H9 (cell line): ENCODE results near the gene OPA3. TPM values are rescaled to one million over a fixed set of nuclear protein-coding genes. Genes with fewer than 3 reads are reported as not detected.

ENCODE experiments used
- DNase-seq: peaks from one replicate; pipeline ENCODE4 v3.0.0-alpha.2; 2017
- H2AFZ ChIP-seq: one replicate; pipeline ENCODE4 v1.6.1; 2013; ENCODE audit warnings: mild to moderate bottlenecking, low read length, control low read depth, moderate library complexity
- H2AK5ac ChIP-seq: 2 replicates; pipeline ENCODE4 v1.6.1; 2013; ENCODE audit warnings: low read length, control low read depth, mixed read lengths; ENCODE audit not compliant: insufficient read length
- H2BK120ac ChIP-seq: one replicate; pipeline ENCODE4 v1.6.1; 2013; ENCODE audit warnings: low read depth, mild to moderate bottlenecking, low read length, control low read depth, inconsistent platforms; ENCODE audit not compliant: poor library complexity, severe bottlenecking
- H2BK12ac ChIP-seq: 2 replicates; pipeline ENCODE4 v1.6.1; 2013; ENCODE audit warnings: low read length, control low read depth, mixed read lengths, low read depth; ENCODE audit not compliant: insufficient read length
- H2BK15ac ChIP-seq: 2 replicates; pipeline ENCODE4 v1.6.1; 2013; ENCODE audit warnings: low read depth, low read length, control low read depth
- H2BK20ac ChIP-seq: one replicate; pipeline ENCODE4 v1.6.1; 2013; ENCODE audit warnings: low read depth, mild to moderate bottlenecking, low read length, control low read depth, inconsistent platforms; ENCODE audit not compliant: poor library complexity, severe bottlenecking
- H2BK5ac ChIP-seq: 2 replicates; pipeline ENCODE4 v1.6.1; 2013; ENCODE audit warnings: low read length, control low read depth, mixed read lengths; ENCODE audit not compliant: insufficient read length
- H3K14ac ChIP-seq: 2 replicates; pipeline ENCODE4 v1.6.1; 2013; ENCODE audit warnings: low read length, control low read depth; ENCODE audit not compliant: insufficient read depth
- H3K18ac ChIP-seq: 2 replicates; pipeline ENCODE4 v1.6.1; 2013; ENCODE audit warnings: low read depth, mild to moderate bottlenecking, mixed read lengths, low read length, control low read depth; ENCODE audit not compliant: insufficient read length
- H3K23ac ChIP-seq: 2 replicates; pipeline ENCODE4 v1.6.1; 2013; ENCODE audit warnings: low read length, control low read depth, mixed read lengths, low read depth; ENCODE audit not compliant: insufficient read length
- H3K23me2 ChIP-seq: 2 replicates; pipeline ENCODE4 v1.6.1; 2013; ENCODE audit warnings: low read depth, mild to moderate bottlenecking, mixed read lengths, low read length, control low read depth; ENCODE audit not compliant: insufficient read length, poor library complexity, severe bottlenecking
- H3K27ac ChIP-seq: 2 replicates; pipeline ENCODE4 v1.5.1; 2013; ENCODE audit warnings: low read length, control low read depth, mixed read lengths, low read depth; ENCODE audit not compliant: insufficient read length
- H3K27me3 ChIP-seq: 2 replicates; pipeline ENCODE4 v1.6.1; 2013; ENCODE audit warnings: low read length, control low read depth, inconsistent platforms; ENCODE audit not compliant: insufficient read depth
- H3K4ac ChIP-seq: 2 replicates; pipeline ENCODE4 v1.6.1; 2013; ENCODE audit warnings: low read depth, mild to moderate bottlenecking, control low read depth, inconsistent platforms, low read length, moderate library complexity
- H3K4me1 ChIP-seq: 2 replicates; pipeline ENCODE4 v1.6.1; 2013; ENCODE audit warnings: low read length, control low read depth, inconsistent platforms; ENCODE audit not compliant: insufficient read depth
- H3K4me2 ChIP-seq: 2 replicates; pipeline ENCODE4 v1.6.1; 2013; ENCODE audit warnings: low read length, control low read depth, mixed read lengths; ENCODE audit not compliant: insufficient read length, insufficient read depth
- H3K56ac ChIP-seq: 2 replicates; pipeline ENCODE4 v1.6.1; 2013; ENCODE audit warnings: low read depth, mild to moderate bottlenecking, mixed read lengths, low read length, control low read depth; ENCODE audit not compliant: insufficient read length
- H3K79me1 ChIP-seq: 2 replicates; pipeline ENCODE4 v1.6.1; 2013; ENCODE audit warnings: low read depth, mild to moderate bottlenecking, moderate library complexity, low read length, control low read depth, inconsistent platforms; ENCODE audit not compliant: insufficient read depth, poor library complexity, severe bottlenecking
- H3K79me2 ChIP-seq: 2 replicates; pipeline ENCODE4 v1.6.1; 2013; ENCODE audit warnings: low read length, control low read depth, inconsistent platforms; ENCODE audit not compliant: insufficient read depth
- H3K9ac ChIP-seq: 2 replicates; pipeline ENCODE4 v1.6.1; 2013; ENCODE audit warnings: low read length, control low read depth, mixed read lengths; ENCODE audit not compliant: insufficient read length; ENCODE audit errors: extremely low read depth
- H3K9me3 ChIP-seq: one replicate; pipeline ENCODE4 v1.6.1; 2013; ENCODE audit warnings: low read depth, low read length, inconsistent platforms; ENCODE audit not compliant: control insufficient read depth
- H3T11ph ChIP-seq: one replicate; pipeline ENCODE4 v1.6.1; 2013; ENCODE audit warnings: mild to moderate bottlenecking, low read length, control low read depth, inconsistent platforms
- H4K20me1 ChIP-seq: one replicate; pipeline ENCODE4 v1.6.1; 2013; ENCODE audit not compliant: control insufficient read depth, insufficient read length, insufficient read depth
- H4K5ac ChIP-seq: 2 replicates; pipeline ENCODE4 v1.6.1; 2013; ENCODE audit warnings: low read depth, mild to moderate bottlenecking, mixed read lengths, low read length, control low read depth; ENCODE audit not compliant: insufficient read length
- H4K8ac ChIP-seq: replicated peaks from 2 replicates; pipeline ENCODE4 v1.6.1; 2013; ENCODE audit warnings: low read length, control low read depth, mixed read lengths, low read depth; ENCODE audit not compliant: insufficient read length
- H4K91ac ChIP-seq: 2 replicates; pipeline ENCODE4 v1.6.1; 2013; ENCODE audit warnings: low read depth, mild to moderate bottlenecking, moderate library complexity, mixed read lengths, low read length, control low read depth; ENCODE audit not compliant: insufficient read length
- H3K27ac Mint-ChIP-seq, 3 experiments: 2 replicates in 2 of 3; 3 replicates in 1 of 3; pipeline ENCODE4 v1.8.0; 2020 to 2021; ENCODE audit warnings: mixed read lengths in 3 of 3, mild to moderate bottlenecking in 1 of 3, moderate library complexity in 1 of 3
- H3K27me3 Mint-ChIP-seq: 2 replicates; pipeline ENCODE4 v1.8.0; 2021; ENCODE audit warnings: low read depth, mild to moderate bottlenecking, moderate library complexity, mixed read lengths
- H3K36me3 Mint-ChIP-seq, 3 experiments: 2 replicates in 2 of 3; 3 replicates in 1 of 3; pipeline ENCODE4 v1.8.0; 2020 to 2021; ENCODE audit warnings: low read depth in 3 of 3, mixed read lengths in 3 of 3; ENCODE audit not compliant: insufficient read depth in 1 of 3
- H3K4me1 Mint-ChIP-seq, 2 experiments: 2 replicates each; pipeline ENCODE4 v1.8.0; 2020; ENCODE audit warnings: mixed read lengths in 2 of 2
- H3K4me3 Mint-ChIP-seq, 2 experiments: 2 replicates in 1 of 2; 3 replicates in 1 of 2; pipeline ENCODE4 v1.8.0; 2020 to 2021; ENCODE audit warnings: mild to moderate bottlenecking in 2 of 2, mixed read lengths in 2 of 2, moderate library complexity in 1 of 2
- H3K9me3 Mint-ChIP-seq, 2 experiments: 2 replicates in 1 of 2; 3 replicates in 1 of 2; pipeline ENCODE4 v1.8.0; 2020; ENCODE audit warnings: mild to moderate bottlenecking in 2 of 2, mixed read lengths in 2 of 2, moderate library complexity in 1 of 2
- CTCF ChIP-seq: fragments of 200-600 bp; sonication (generic); conservative IDR thresholded peaks from 3 replicates; pipeline ENCODE4 v1.8.0; 2021; ENCODE audit warnings: antibody characterized with exemption, mild to moderate bottlenecking
- whole genome bisulfite sequencing: extraction: QIAGEN DNeasy Blood & Tissue Kit; methylation state at CpG from one replicate; pipeline ENCODE4 v1.1.7; 2013; ENCODE audit warnings: missing lambda C conversion rate, low lambda C conversion rate, mixed read lengths; ENCODE audit not compliant: insufficient read length; ENCODE audit errors: extremely low coverage; 5-methylcytosine and 5-hydroxymethylcytosine counted together
- total RNA-seq: library from RNA; stranded (reverse); gene quantifications from 2 replicates; pipeline ENCODE4 v1.2.1, GENCODE V29; 2021

Gene OPA3
- total RNA-seq, 1 experiment from 2014 or later = 13.0 TPM

- Mint-ChIP-seq H3K4me3 (no peak overlapping the region), H3K27ac (peak overlapping the region in 1 of 3 experiments; percentile 23; a peak in 3 of 7 replicates), H3K9me3 (no peaks in the 10 kb centered on the region), H3K4me1 (peaks cover 4 to 5% of the 10 kb centered on the region in 2 experiments; a peak in 3 of 4 replicates), H3K27me3 (no peaks in the 10 kb centered on the region; the same call in 1 of the 2 replicates), H3K36me3 (peaks cover 27 to 50% (median 34%) of the 10 kb centered on the region in 3 experiments)
- Histone ChIP-seq H3K27me3 (no peaks in the 10 kb centered on the region), H2AK5ac (no peak overlapping the region), H3K79me1 (peaks cover 12% of the 10 kb centered on the region), H3K4me2 (no peak overlapping the region), H4K91ac (no peak overlapping the region), H2BK15ac (no peak overlapping the region), H3T11ph (no peak overlapping the region), H2BK5ac (no peak overlapping the region), H3K4ac (no peak overlapping the region), H2BK12ac (no peak overlapping the region), H3K79me2 (peaks cover 15% of the 10 kb centered on the region; the same call in 1 of the 2 replicates), H3K56ac (no peak overlapping the region), H2AFZ (no peak overlapping the region), H4K5ac (no peak overlapping the region), H4K20me1 (no peaks in the 10 kb centered on the region), H3K27ac (no peak overlapping the region), H3K23ac (no peak overlapping the region), H3K9me3 (no peaks in the 10 kb centered on the region), H2BK120ac (no peak overlapping the region), H3K4me1 (no peaks in the 10 kb centered on the region), H3K18ac (no peak overlapping the region), H3K23me2 (no peaks in the 10 kb centered on the region), H3K9ac (no peak overlapping the region), H2BK20ac (no peak overlapping the region), H4K8ac (no peak overlapping the region), H3K14ac (no peak overlapping the region; the same call in 1 of the 2 replicates)
- WGBS = no CpG with 5 or more reads among the region's 50 CpGs
- no peak for TF ChIP-seq CTCF
- DNase-seq = no peak
Measured at GRCh38 chr19:45517641-45518468, 66.7 kb downstream of the OPA3 start.
